NCI-H1417 treated with DMSO at 0.1 percent for 48 hours (cell line): ENCODE data around the gene CEP170.
A peak's percentile ranks its signal among the peaks of the same experiment; 100 is the strongest.

ENCODE experiments used
- DNase-seq: peaks from one replicate; lab custom pipeline; 2025; lab: John Stamatoyannopoulos, UW

CEP170 gene

DNA sequence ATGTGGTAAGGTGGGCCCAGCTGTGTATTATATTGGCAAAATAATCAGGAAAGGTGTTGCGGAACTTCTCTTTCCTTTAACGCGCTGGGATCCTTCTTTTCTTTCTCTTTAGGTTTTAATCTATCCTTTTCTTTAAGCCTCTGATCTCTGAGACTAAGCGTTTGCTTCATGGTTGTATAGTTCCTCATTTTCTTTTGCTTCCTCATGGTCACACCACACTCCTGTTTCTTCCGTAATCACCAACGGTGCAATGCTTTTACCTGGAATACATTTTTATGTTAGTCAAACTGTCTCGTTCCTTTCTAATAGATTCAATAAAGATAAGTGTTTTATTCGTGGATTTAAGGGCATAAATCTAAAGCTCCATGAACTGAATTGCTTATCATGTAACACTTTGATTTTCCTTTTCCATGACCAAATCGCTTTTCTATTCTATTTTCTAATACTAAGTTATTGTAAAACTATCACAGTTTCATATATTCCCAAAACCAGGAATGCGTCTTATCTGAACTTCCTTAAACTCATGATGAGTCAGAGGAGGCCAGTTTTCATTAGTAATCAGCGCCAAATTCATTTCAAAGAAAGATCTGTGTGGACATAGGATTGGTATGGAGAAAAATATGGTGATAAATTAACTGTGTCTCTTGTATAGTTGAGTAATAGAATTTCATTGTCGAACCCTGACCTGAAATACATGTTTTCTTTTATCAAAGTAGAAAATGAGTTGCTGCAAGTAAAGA, 13.0 kb upstream of the CEP170 start:
- no peak for DNase-seq

DNA sequence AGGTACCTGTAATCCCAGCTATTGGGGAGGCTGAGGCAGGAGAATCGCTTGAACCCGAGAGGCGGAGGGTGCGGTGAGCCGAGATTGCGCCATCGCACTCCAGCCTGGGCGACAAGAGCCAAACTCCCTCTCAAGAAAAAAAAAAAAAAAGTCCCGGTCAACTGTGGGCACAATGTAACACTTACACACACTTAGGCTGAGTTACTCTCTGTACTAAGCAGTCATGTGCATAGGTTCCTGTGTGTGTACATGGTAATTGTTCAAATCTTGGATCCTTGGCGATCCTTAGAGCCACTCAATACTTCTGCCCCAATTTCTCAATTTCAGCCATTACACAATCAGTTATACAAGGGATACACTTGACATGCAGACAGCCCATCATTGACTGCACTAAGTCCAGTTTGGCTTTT, 12.4 kb upstream of the CEP170 start:
- no peak for DNase-seq

DNA sequence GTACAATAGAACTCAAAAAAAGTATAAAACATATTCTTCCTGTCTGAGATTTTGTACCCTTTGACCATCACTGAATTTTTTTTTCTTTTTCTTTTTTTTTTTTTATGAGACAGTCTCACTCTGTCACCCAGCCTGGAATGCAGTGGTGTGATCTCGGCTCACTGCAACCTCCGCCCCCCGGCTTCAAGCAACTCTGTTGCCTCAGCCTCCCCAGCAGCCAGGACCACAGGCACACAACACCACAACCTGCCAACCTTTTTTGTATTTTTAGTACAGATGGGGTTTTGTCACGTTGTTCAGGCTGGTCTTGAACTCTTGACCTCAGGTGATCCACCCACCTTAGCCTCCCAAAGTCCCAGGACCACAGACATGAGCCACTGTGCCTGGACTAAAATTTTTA, 11.2 kb upstream of the CEP170 start:
- DNase-seq, result no peak

DNA sequence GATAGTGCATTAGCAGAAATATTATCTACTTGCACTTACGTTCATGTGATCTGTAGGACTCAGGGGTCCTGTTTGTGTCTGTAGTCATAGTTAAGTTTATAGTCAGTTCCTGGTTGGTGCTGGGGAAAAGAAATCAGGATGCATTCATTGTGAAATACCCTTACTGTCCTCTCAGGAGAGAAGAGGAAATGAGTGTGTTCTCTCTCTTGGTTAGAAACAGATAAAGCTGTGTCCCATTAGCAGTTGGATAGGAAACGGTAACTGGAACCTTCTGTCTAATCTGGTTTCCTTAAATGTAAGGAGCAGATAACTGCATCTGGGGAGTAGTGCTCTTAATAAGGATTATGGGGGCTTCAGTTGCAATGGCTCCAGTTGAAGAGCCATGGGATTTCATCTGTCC, 9.6 kb upstream of the CEP170 start:
- DNase-seq, result no peak

DNA sequence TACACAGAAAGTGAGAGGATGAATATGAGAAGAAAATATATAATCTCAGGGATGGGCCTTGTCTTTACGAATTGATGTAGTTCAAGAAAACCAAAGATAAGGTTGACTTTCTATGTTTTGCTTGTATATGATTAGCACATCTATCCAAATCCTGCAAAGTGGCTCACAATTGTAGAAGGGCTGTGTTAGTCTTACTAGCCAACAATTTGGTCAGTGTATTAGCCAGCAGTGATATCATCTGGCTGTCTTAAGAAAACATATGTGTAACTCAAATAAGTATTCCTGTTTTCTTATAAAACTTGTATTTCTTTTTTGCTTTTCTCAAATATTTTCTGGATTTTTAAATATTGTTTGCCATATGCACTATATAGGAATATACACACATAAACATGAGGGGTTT, 6.3 kb upstream of the CEP170 start:
- no peak for DNase-seq

DNA sequence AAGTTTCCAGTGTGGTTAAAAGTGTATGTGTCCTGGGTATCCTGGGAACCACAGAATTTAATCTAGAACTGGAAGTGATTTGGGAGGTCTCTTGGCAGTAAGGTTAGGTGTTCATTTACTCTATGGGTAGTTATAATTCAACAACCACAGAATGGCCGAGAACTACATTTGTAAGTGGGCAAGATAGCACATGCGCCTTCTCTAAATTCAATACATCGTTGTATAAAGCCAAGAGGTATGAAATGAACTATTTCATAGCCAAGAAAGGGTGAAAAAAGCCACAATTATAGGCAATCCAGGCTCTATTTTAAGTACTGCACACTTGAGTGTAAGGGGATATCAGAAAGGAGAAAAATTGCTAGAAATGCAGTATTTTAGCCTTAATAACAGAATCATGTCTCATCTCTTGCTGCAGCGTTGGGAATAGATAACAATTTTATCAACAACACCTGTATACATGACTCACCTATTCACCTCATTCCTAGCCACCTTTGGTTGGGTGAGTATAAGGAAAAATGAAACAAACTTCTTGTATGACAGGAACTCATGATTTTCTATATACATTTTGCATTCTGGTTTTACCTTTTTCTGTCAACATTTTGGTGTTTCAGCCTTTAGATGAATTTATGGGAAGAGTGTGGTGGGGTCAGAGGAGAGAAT, 5.3 kb upstream of the CEP170 start:
- no peak for DNase-seq

DNA sequence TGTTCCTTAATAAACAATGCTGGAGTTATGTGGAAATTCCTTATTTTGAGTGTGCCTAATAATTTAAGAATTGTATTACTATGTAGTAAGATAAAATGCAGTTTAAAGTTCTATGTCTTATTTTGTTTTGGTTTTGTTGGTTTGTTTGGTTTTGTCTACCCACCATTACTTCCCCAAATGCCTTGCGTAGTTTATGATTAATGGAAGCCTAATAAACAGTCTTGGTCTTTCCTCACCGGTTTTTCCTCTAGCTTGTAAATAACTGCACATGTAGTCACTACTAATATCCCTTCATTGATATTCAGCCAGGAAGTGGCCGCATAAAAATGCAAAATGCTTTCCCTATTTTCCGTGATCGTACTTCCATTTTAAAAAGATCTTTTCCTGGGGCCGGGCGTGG, 3.6 kb upstream of the CEP170 start:
- DNase-seq, result no peak

DNA sequence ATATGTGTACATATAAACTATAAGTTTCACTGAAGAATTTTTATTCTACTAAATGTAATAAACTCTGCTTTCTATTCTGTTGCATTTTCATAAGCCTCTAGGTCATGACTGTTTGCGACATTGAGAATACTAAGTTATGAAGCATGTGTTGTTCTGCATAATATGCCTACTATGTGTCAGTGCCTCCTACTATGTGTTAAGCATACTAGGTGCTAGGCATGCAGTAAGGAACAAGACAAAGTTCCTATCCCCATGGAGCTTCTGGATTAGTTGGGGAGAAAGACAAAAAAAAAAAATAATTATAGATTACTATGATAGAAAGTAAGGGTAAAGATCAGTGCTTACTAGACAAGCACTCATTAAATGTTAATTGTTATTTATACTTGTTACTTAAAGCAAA, 2.1 kb upstream of the CEP170 start:
- DNase-seq, result no peak

DNA sequence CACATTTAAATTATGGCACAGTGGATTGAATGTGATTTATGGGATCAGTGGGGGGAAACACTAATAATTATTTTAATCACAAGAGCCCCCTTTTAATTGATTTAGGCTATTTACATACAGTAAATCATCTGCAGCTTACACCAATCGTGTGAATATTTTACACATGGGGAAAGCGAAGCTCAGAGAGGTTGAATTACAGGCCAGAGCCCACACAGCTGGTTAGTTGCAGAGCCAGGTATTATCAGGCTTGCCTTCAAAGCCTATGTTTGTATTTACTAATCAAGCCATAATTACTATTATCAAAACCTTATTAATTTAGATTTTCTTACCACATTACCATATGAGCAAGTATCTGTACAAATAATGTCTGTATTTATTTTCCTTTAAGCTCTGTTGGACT, 1.5 kb upstream of the CEP170 start:
- DNase-seq, result no peak

DNA sequence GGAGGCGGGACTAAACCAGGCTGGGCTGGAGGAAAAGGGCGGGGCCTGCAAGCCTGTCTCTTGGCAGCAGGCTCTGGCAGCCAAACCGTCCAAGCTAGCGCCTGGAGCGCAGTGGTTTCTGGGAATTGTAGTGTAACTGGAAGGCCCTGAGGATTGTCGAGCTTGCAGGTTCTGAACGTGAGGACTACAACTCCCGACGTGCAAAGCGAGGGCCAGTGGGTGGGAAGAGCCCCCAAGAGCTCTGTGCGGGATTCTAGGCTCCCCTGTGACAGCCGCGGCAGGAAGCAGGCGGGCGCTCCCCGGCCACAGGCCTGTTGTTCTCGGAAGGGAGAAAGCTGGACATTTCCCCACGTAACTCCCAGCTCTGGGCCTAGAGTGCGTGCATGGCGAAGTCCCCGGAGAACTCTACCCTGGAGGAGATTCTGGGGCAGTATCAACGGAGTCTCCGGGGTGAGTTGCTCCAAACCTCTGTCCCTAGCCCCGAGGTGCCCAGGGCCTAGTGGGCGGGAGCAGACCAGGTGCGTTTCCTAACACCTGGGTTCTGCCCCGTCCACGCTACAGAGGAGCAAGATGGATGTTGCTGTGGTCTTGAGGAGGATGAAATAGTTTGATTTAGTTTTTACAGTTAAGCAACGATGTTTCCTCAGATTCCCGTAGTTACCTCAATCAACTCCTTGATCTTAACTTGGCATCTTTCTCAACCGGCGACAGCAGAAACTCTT, 871 bp upstream of the CEP170 start, which contains the start of gene SDCCAG8:
Gene SDCCAG8, plus strand, starts transcription at position 251 of the 722 bp plus-strand sequence. Its CDS starts 133 bp downstream, at position 384.
- DNase-seq, result peak; percentile 97

DNA sequence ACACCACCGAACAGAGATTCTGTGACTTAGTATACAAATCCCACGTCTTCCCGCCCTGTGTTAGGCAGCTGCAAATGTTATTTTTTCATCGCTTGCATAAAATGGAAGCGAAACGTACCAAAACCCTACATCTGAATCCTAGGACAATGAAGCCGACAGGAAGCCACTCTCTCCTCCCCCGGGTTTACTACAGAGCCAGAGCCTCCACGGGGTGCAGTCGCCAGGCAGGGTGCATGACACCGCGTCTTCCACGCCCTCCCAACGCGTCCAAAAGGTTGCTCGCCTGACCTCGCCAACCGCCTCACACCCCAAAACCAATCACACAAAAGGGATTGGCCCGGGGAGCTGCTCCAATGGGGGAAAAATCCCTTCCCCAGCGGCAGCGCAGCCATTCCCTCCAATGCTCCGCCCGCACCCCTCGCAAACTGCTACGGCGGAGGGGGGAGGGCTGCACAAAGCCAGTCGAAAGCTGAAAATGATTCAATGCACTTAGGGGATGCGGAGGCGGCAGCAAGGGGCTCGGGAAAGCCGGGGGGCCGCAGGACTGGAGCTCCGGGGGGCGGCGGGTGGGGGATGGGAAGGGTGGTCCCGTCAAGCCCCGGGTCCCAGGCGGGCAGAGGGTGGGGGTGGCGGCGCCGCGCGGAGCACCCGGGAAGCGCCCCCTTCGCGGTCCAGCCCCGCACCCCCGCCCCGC, 701 bp downstream of the CEP170 start:
- no peak for DNase-seq

DNA sequence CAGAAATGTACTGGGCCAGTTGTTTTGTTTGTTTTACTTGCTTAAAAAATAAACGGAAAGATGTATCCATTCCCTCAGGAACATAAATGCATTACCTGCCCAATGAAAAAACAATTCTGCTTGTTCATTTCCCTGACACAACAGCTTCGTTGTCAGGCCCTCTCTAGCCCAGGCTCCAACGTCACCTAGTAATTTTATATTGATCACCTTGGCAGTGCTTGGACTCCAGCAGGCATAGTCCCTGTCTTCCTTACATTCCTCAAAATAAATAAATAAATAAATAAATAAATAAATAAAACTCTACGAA, 1.2 kb downstream of the CEP170 start:
- DNase-seq, result no peak

DNA sequence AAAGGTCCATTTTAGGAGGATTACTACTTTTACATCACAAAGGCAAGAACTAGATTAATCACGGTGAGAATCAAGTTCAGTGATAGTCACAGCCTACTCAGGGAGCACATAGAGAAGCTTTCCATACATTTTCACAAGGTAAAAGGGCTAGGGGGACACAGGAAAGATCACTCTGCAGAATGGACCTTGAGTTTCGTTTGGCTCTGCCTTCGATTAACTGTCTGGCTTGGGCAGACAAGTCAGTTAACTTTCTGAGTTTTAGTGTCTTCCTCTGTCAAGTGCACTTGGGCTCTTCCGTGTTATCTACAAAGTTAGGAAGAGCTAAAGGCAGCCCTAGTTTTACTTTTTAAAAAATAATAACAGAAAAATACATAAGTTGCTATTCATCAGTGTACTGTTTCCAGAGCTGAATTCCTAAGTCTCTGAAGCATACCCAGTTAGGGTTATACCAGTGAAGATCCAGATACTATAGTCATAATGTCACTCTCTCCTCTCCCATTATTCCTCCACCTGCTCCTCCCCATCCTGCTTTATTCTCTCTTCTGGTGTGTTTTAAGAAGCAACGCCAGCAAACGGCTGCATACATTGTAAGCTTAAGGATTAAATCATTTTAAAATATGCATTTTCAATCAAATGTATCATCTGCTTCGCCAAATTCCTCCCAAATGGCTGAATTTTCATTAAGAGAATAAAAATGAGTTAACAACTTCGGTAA, 1.7 kb downstream of the CEP170 start:
- DNase-seq, result no peak

DNA sequence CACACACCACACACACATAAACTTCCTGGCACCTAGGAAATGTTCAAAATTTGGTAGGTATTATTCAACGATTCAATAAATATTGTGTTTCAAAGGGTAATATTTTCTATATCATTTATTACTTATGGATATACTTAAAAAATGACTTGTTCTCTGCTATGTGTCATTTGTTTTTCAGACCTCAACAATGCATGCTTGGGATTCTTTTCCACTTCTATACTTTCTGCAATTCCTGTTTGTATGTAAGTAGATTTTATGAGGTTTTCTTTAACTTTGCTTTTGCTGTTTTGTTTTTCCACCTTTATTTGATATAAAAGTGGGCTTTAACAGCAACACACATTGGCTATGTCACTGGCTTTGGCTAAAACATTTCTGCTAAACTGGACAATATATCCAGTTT, 3.5 kb downstream of the CEP170 start:
- DNase-seq, result no peak

DNA sequence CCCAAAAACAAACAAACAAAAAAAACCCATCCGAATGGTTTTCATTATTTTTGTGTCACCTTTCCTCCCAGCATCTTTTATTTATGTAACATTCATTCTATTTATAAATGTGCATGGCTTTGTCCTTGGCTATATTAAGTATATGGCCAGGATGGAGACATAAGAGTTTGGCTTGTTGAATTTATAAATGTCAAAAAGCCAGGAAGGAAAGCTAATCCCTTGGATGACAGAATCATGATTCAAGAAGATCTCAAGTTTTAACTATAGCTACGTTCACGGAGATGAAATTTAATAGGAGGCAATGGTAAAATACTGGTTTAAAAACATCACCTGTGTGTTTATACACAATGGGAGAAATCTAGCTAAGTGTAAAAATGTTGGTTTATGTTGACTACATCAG, 5.0 kb downstream of the CEP170 start:
- no peak for DNase-seq

DNA sequence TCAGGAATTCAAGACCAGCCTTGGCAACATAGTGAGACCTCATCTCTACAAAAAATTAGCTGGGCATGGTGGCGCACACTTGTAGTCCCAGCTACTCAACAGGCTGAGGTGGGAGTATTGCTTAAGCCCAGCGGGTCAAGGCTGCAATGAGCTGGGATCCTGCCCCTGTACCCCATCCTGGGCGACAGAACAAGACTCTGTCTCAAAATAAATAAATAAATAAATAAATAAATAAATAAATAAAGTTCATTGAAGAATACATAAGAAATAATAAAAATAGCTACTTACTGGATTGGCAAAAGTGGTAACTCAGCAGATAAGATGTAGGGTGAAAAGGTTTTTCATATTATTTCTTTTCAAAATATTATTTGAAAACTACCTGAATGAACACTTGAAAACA, 5.9 kb downstream of the CEP170 start:
- no peak for DNase-seq

DNA sequence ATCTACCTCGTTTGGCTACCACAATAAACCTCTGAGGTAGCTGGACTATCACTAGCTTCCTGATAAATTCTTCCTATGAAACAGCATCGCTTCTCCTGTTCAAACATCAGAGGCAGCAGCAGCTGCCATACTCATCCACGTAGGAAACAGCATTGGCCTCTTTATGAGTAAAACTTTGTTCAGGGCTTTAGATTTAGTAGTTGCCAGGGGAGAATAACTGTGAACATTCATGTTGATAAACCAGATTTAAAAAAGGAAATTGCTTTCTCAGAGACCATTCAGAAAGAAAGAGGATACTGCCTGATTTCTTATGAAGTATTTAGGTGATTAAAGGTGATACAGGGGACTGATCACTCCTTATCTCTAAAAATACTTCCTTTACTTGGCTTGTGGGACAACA, 7.2 kb downstream of the CEP170 start:
- DNase-seq, result no peak

DNA sequence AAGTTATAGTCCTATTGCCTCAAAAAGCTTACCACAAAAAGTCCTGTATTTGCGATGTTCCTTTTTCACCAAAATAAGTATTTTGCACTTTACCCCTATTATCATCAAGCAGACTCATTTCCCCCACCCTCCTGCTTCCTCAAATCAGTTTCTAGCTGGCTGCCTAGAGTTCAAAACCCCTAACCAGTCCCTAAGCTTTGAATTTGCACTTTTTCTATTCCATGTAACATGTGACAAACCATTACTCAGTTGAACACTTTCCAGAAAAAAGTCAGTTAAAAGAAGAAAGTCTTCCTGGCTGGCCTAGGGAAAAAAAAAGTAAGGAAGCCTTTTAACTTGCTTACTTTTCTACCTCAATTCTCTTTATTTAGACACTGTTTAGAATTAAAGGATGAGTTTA, 8.2 kb downstream of the CEP170 start:
- DNase-seq, result no peak

DNA sequence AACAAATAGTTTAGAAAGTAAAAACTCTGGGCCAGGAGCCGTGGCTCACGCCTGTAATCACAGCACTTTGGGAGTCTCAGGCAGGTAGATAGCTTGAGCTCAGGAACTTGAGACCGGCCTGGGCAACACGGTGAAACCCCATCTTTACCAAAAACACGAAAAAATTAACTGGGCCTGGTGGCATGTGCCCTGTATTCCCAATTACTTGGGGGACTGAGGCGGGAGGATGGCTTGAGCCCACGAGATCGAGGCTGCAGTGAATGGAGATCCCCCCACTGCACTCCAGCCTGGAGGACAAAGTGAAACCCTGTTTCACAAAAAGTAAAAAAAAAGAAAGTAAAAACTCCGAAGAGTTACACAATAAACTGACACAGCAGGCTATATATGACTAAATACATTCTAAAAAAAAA, 10.6 kb downstream of the CEP170 start:
- DNase-seq, result no peak

DNA sequence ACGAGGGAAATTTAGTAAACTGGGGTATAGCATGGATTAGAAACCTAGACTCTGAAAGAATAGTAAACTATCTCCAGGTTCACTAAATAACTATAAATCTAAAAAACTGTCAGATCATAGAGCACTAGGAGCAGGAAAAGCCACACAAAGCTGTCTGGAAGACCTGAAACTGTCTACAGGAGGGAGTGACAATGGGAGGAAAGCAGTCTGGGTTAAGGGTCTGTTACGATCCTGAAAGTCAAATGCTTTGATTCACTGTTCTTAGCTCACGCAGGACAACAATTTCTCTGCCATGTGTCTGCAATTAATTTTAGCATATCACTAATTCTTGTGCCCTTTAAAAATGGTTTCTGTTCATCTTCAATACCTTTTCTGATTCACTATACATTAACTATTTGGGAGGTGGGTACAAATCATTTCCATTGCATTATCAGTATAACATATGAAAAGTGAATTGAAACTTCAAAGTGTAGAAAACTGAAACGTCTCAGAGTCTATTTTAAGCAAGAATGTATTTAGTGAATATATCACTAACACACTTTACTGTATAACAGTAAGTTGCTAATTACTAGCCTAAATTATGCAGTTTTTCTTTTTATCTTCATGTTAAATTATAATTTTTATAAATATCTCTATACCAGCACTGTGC, 18.4 kb downstream of the CEP170 start:
- DNase-seq, result no peak

DNA sequence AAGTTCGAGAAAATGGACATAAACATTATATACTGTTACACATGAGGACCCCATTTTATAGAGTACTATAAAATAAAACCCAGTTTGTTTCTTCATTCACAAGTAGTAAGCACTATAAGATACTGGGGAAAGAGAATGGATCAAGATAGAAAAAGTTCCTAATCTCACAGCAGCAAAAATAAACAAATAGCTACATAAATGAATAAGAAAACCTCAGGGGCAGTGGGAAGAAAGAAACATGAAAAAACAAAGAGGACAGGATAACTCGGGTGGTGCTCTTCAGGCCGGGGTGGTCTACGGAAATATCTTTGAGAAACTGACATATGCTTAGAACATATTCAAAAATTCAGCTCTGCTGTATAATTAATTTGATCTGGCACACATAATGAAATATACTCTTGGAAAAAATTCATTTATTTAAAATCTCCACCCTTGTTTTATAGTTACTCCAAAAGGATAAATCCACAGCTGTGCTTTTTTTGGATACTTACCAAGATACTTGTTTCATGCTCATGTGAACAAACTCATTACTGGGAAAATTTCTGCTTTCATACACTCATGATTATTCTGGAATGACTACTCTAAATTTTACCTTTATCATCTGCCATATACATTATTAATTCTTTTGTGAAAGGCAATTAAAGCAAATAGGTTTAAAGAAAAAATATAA, 20.0 kb downstream of the CEP170 start:
- no peak for DNase-seq
